T-cell (primary cell): ENCODE data around the gene MBD3L2B. TPM values are rescaled to one million over a fixed set of nuclear protein-coding genes. Genes with fewer than 3 reads are reported as not detected.

Source experiments
- ATAC-seq, 4 experiments: fragments of 200-7000 bp in 3 of 4; fragments of 150-1000 bp in 1 of 4; cut with Tn5 transposase; replicated peaks in 1 of 4; 1 replicate in 3 of 4; 2 replicates in 1 of 4; pipeline ENCODE4 v1.10.0; 2021; ENCODE audit warnings: moderate library complexity in 3 of 4, mild to moderate bottlenecking in 2 of 4, moderate number of reproducible peaks in 1 of 4
- CTCF ChIA-PET, 2 donors: fragments of 300-600 bp; sonication (Branson Sonifier 250); formaldehyde crosslinking; loops; one replicate each; lab custom pipeline; 2022; ENCODE audit warnings: antibody characterized with exemption in 2 of 2; lab: Charles Lee
- POLR2A ChIA-PET, 2 donors: fragments of 300-600 bp; sonication (Branson Sonifier 250); formaldehyde crosslinking; loops; one replicate each; lab custom pipeline; 2022; ENCODE audit warnings: antibody characterized with exemption in 2 of 2; lab: Charles Lee
- DNase-seq, 35 experiments: peaks; one replicate each; pipeline versions ENCODE4 v3.0.0 to v3.0.0-alpha.2; 2013 to 2023
- H3K27ac ChIP-seq: one replicate; pipeline ENCODE4 v1.5.1; 2013; ENCODE audit warnings: low read length
- H3K27me3 ChIP-seq, 2 experiments: replicated peaks in 1 of 2; 1 replicate in 1 of 2; 2 replicates in 1 of 2; pipeline versions ENCODE4 v1.6.1 to v1.7.0; 2013; ENCODE audit warnings: low read length in 1 of 2, mixed read lengths in 1 of 2; ENCODE audit not compliant: control insufficient read depth in 2 of 2, insufficient read depth in 2 of 2; ENCODE audit errors: extremely low read depth in 1 of 2
- H3K36me3 ChIP-seq, 2 donors: 1 replicate in 1 of 2; 2 replicates in 1 of 2; pipeline versions ENCODE4 v1.6.1 to v1.7.0; 2013; ENCODE audit warnings: low read length in 1 of 2; ENCODE audit not compliant: control insufficient read depth in 2 of 2, insufficient read depth in 1 of 2; ENCODE audit errors: extremely low read depth in 1 of 2
- H3K4me1 ChIP-seq, 2 experiments: 1 replicate in 1 of 2; 2 replicates in 1 of 2; pipeline versions ENCODE4 v1.6.1 to v1.7.0; 2013; ENCODE audit warnings: low read length in 2 of 2, mixed read lengths in 1 of 2; ENCODE audit not compliant: insufficient read depth in 2 of 2, control insufficient read depth in 1 of 2; ENCODE audit errors: extremely low read depth in 1 of 2
- H3K4me3 ChIP-seq, 2 donors: 1 replicate in 1 of 2; 2 replicates in 1 of 2; pipeline versions ENCODE4 v1.5.1 to v1.7.0; 2013; ENCODE audit warnings: mild to moderate bottlenecking in 2 of 2, low read length in 1 of 2, moderate library complexity in 1 of 2; ENCODE audit not compliant: control insufficient read depth in 1 of 2; ENCODE audit errors: extremely low read depth in 1 of 2
- H3K9me3 ChIP-seq: 2 replicates; pipeline ENCODE4 v1.7.0; 2013
- H3K27ac Mint-ChIP-seq, 2 donors: one replicate each; pipeline ENCODE4 v1.8.0; 2020 to 2021; ENCODE audit warnings: mild to moderate bottlenecking in 2 of 2, mixed read lengths in 2 of 2
- H3K27me3 Mint-ChIP-seq, 2 donors: one replicate each; pipeline ENCODE4 v1.8.0; 2021 to 2022; ENCODE audit warnings: mixed read lengths in 2 of 2
- H3K36me3 Mint-ChIP-seq: one replicate; pipeline ENCODE4 v1.8.0; 2021; ENCODE audit warnings: mixed read lengths
- H3K4me1 Mint-ChIP-seq, 3 donors: one replicate each; pipeline ENCODE4 v1.8.0; 2020 to 2022; ENCODE audit warnings: mixed read lengths in 3 of 3, mild to moderate bottlenecking in 1 of 3
- H3K4me3 Mint-ChIP-seq, 3 donors: one replicate each; pipeline ENCODE4 v1.8.0; 2020 to 2022; ENCODE audit warnings: mild to moderate bottlenecking in 3 of 3, mixed read lengths in 3 of 3, moderate library complexity in 3 of 3
- H3K9me3 Mint-ChIP-seq, 3 donors: one replicate each; pipeline ENCODE4 v1.8.0; 2020 to 2022; ENCODE audit warnings: mixed read lengths in 3 of 3
- WGBS: methylation state at CpG from one replicate; pipeline ENCODE4 v1.1.5; 2013; ENCODE audit warnings: missing lambda C conversion rate; ENCODE audit not compliant: insufficient coverage; 5-methylcytosine and 5-hydroxymethylcytosine counted together
- total RNA-seq, 35 experiments: library from RNA in 6 of 35; stranded (reverse) in 6 of 35; fragments of 120-200 nt in 1 of 35; gene quantifications; one replicate each; pipeline versions ENCODE4 v1.2.1 to v1.2.4 and lab custom pipeline; 2013 to 2026

Gene MBD3L2B
- total RNA-seq, 5 donors from 2014 or later (not counting 1 experiment from before 2014, with no cell fraction given), result not detected

GRCh38 chr19:6976197-6976596, 45.0 kb downstream of the MBD3L2B start:
- peaks cover 24% of the 10 kb centered on the region for H3K36me3 Mint-ChIP-seq
- Histone ChIP-seq H3K4me1 (no peaks in the 10 kb centered on the region), H3K27me3 (no peaks in the 10 kb centered on the region), H3K27ac (no peak overlapping the region), H3K4me3 (no peak overlapping the region), H3K36me3 (peaks cover 0 to 7% of the 10 kb centered on the region in 2 donors), H3K9me3 (no peaks in the 10 kb centered on the region)
- 92% methylated on average over 2 of the region's 5 CpGs for WGBS
- no peak overlapping the region for H3K27ac Mint-ChIP-seq
- DNase-seq, result no peak
- ChIA-PET POLR2A (no interaction called here), CTCF (no interaction called here)
- H3K9me3 Mint-ChIP-seq, result peaks cover 0 to 11% (median 0%) of the 10 kb centered on the region in 3 donors
- H3K27me3 Mint-ChIP-seq, result peaks cover 0 to 5% of the 10 kb centered on the region in 2 donors
- no peak overlapping the region for H3K4me3 Mint-ChIP-seq
- no peak for ATAC-seq
- H3K4me1 Mint-ChIP-seq, result peaks cover 0 to 2% (median 0%) of the 10 kb centered on the region in 3 donors

DNA sequence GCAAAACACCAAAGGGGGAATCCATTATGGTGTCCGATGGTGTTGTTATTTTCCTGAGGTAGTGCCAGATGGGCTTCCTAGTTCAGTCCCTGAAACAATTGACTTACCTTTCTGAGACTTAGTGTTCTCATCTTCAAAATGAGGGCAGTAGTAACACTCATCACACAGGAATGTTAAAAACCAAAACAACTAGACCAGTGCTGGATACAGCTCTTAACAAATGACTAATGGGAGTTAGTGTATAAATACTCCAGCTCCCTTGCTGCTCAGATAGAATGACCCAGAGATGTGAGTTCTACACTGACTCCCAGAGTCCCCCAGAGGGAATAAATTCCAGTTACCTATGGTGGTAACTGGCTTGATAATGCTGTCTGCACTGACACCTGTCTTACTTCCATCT, 49.9 kb downstream of the MBD3L2B start:
- WGBS, result no CpG with 5 or more reads among the region's 1 CpG
- Histone ChIP-seq H3K36me3 (peaks cover 0 to 3% of the 10 kb centered on the region in 2 donors), H3K27me3 (peaks cover 0 to 3% of the 10 kb centered on the region in 2 experiments), H3K27ac (no peak overlapping the region), H3K4me3 (no peak overlapping the region), H3K4me1 (no peaks in the 10 kb centered on the region), H3K9me3 (no peaks in the 10 kb centered on the region)
- Mint-ChIP-seq H3K4me1 (peaks cover 0 to 5% (median 4%) of the 10 kb centered on the region in 3 donors), H3K27me3 (peaks cover 0 to 5% of the 10 kb centered on the region in 2 donors), H3K9me3 (no peaks in the 10 kb centered on the region), H3K4me3 (no peak overlapping the region), H3K27ac (no peak overlapping the region), H3K36me3 (peaks cover 12% of the 10 kb centered on the region)
- ChIA-PET POLR2A (no interaction called here), CTCF (no interaction called here)
- ATAC-seq (no peak), DNase-seq (no peak)

DNA sequence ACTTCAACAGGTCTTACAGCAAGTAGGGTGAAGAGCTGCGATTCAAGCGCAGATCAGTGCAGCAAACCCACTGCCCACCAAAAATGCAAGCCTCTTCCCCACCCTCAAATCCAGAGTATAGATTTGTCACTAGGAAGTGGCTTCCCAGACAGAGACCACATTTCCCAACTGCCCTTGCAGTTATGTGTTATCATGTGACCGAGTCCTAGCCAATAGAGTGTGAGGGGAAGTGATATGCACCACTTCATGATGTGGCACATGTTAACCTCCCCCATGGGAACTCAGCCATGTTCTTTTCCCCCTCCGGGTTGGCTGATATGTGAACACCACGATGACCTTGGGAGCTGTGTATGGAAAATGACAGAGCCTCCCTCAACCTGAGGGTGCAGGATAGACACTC, 50.8 kb downstream of the MBD3L2B start:
- ChIA-PET POLR2A (no interaction called here), CTCF (interaction anchor here in 1 of 2 donors (0.6 kb wide), 1 partner anchor 59 kb away, joined by 5 read pairs; no protein-coding TSS in a partner anchor)
- Histone ChIP-seq H3K27ac (no peak overlapping the region), H3K27me3 (peaks cover 0 to 3% of the 10 kb centered on the region in 2 experiments), H3K4me3 (no peak overlapping the region), H3K4me1 (no peaks in the 10 kb centered on the region), H3K36me3 (peaks cover 0 to 3% of the 10 kb centered on the region in 2 donors), H3K9me3 (no peaks in the 10 kb centered on the region)
- peak in 1 of 4 experiments; percentile 41 for ATAC-seq
- peaks cover 0 to 5% (median 4%) of the 10 kb centered on the region in 3 donors for H3K4me1 Mint-ChIP-seq
- H3K27me3 Mint-ChIP-seq, result peaks cover 0 to 5% of the 10 kb centered on the region in 2 donors
- no peak overlapping the region for H3K27ac Mint-ChIP-seq
- H3K9me3 Mint-ChIP-seq, result no peaks in the 10 kb centered on the region
- peak in 1 of 35 experiments; percentile 24 for DNase-seq
- 100% methylated on average over 2 of the region's 5 CpGs for WGBS
- peaks cover 12% of the 10 kb centered on the region for H3K36me3 Mint-ChIP-seq
- no peak overlapping the region for H3K4me3 Mint-ChIP-seq

DNA sequence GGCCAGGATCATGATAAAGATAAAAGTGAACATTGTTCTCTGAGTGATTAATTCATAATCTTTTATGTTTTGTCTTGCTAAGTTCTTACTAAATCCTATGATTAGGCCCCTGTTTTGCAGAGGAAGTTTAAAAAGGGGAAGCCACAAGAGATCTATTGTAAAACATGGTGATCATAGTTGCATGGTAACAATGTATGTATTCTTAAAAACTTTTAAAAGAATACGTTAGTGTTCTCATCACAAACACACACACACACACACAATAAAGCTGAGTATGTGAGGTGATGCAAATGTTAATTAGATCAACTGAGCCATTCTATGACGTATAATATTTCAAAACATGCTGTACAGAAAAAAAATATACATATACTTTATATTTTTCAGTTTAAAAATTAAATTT, 51.2 kb downstream of the MBD3L2B start:
- Histone ChIP-seq H3K27ac (no peak overlapping the region), H3K27me3 (peaks cover 0 to 3% of the 10 kb centered on the region in 2 experiments), H3K36me3 (peaks cover 0 to 3% of the 10 kb centered on the region in 2 donors), H3K4me1 (no peaks in the 10 kb centered on the region), H3K4me3 (no peak overlapping the region), H3K9me3 (no peaks in the 10 kb centered on the region)
- H3K27ac Mint-ChIP-seq, result peak overlapping the region in 1 of 2 donors; percentile 15
- DNase-seq (no peak), ATAC-seq (no peak)
- peaks cover 0 to 5% of the 10 kb centered on the region in 2 donors for H3K27me3 Mint-ChIP-seq
- POLR2A ChIA-PET, result no interaction called here
- peaks cover 12% of the 10 kb centered on the region for H3K36me3 Mint-ChIP-seq
- peaks cover 0 to 5% (median 4%) of the 10 kb centered on the region in 3 donors for H3K4me1 Mint-ChIP-seq
- CTCF ChIA-PET, result interaction anchor here in 1 of 2 donors (0.6 kb wide), 1 partner anchor 59 kb away, joined by 5 read pairs; no protein-coding TSS in a partner anchor
- no CpG with 5 or more reads among the region's 2 CpGs for WGBS
- H3K9me3 Mint-ChIP-seq, result no peaks in the 10 kb centered on the region
- no peak overlapping the region for H3K4me3 Mint-ChIP-seq

DNA sequence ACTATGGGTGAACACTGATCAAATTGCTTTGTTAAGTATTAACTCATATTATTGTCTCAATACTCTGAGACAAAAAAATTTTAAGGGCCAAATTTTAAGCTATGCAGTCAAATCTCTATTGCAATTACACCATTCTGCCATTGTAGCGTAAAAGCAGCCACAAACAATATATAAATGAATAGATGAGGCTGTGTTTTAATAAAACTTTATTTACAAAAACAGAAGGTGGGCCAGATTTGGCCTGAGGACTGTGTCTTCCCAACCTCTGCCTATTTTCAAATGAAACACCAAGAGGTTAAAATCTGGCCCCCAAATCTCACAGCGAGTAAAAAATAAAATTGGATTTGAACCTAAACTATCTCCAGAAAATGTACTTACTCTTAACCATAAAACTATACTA, 51.7 kb downstream of the MBD3L2B start:
- Mint-ChIP-seq H3K27ac (no peak overlapping the region), H3K9me3 (no peaks in the 10 kb centered on the region), H3K36me3 (peaks cover 12% of the 10 kb centered on the region), H3K4me3 (no peak overlapping the region), H3K27me3 (peaks cover 0 to 5% of the 10 kb centered on the region in 2 donors), H3K4me1 (peaks cover 0 to 5% (median 4%) of the 10 kb centered on the region in 3 donors)
- H3K27ac ChIP-seq, result no peak overlapping the region
- H3K4me3 ChIP-seq, result no peak overlapping the region
- POLR2A ChIA-PET, result interaction anchor here in 1 of 2 donors (0.5 kb wide), 1 partner anchor 147 kb away, joined by 3 read pairs; no protein-coding TSS in a partner anchor
- peaks cover 0 to 3% of the 10 kb centered on the region in 2 experiments for H3K27me3 ChIP-seq
- H3K36me3 ChIP-seq, result peaks cover 0 to 3% of the 10 kb centered on the region in 2 donors
- H3K9me3 ChIP-seq, result no peaks in the 10 kb centered on the region
- WGBS, result no CpG with 5 or more reads among the region's 2 CpGs
- DNase-seq (no peak), ATAC-seq (no peak)
- no peaks in the 10 kb centered on the region for H3K4me1 ChIP-seq
- CTCF ChIA-PET, result no interaction called here

Other genes starting within 250 kb of the MBD3L2B start
- gene VAV1, start 248.7 kb downstream of the MBD3L2B start, total RNA-seq, result 100 to 1,000 TPM in 2 of 5 donors, 10 to 100 TPM in 3; 82.5 to 114 (median 92.2) TPM
- 1 to 10 TPM; 3.4 to 9.7 (median 3.7) TPM for gene ADGRE1, start 133.9 kb downstream of the MBD3L2B start, total RNA-seq
- not detected for gene MBD3L5, start 9.1 kb upstream of the MBD3L2B start, total RNA-seq
- not detected for gene MBD3L4, start 18.7 kb upstream of the MBD3L2B start, total RNA-seq
- not detected for gene MBD3L2, start 27.9 kb upstream of the MBD3L2B start, total RNA-seq
- not detected for gene MBD3L3, start 37.2 kb upstream of the MBD3L2B start, total RNA-seq
- gene ZNF557, start 48.3 kb upstream of the MBD3L2B start, total RNA-seq, result 10 to 100 TPM; 12.7 to 28.2 (median 24.6) TPM